Measurements from ENCODE around the gene SVEP1.

DNA sequence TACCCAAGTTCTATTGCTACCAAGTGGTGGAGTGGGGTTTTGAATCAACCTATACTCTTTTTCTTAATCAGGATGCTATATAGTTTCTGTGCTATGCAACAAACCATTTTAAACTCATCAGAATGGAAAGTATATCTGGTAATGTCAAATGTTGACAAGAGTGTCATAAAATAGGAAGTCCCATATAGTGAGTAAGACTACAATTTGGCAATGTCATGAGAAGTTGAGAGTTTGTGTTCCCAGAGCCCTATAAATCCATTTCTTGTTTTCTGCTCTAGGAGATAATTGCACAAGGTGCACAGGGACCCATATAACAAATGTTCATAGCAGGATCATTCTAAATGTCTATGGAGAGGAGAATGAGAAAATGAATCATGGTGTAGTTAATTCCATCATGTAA lies 132.1 kb downstream of the SVEP1 start:
- TF ChIP-seq CTCF (IDR thresholded peaks at IDR 0.05) (no peak), ZFX (IDR thresholded peaks at IDR 0.05; ENCODE audit: borderline replicate concordance) (no peak)

Data from 22Rv1 (cell line).